Measurements from ENCODE around the gene NDUFAF3. TPM values are rescaled to one million over a fixed set of nuclear protein-coding genes. Genes with fewer than 3 reads are reported as not detected.
A peak's percentile ranks its signal among the peaks of the same experiment; 100 is the strongest.

Gene NDUFAF3
- total and polyA plus RNA-seq, 12 donors: 154 to 280 (median 170) TPM

GRCh38 chr3:49034650-49035049 lies 12.7 kb downstream of the NDUFAF3 start:
- 90 to 95% methylated on average over 2 of the region's 2 CpGs for WGBS, 2 donors
- intact Hi-C loops (cut with DNase I): no loop called here
- H3K27ac ChIP-seq: peak overlapping the region in 1 of 10 donors; percentile 4
- peaks cover 0 to 100% (median 33%) of the 10 kb centered on the region in 9 donors for H3K36me3 ChIP-seq
- H3K27me3 ChIP-seq: no peaks in the 10 kb centered on the region
- ATAC-seq (no peak), DNase-seq (no peak)
- no peak for TF ChIP-seq CTCF (IDR thresholded peaks at IDR 0.05)
- H3K4me1 ChIP-seq: peaks cover 0 to 10% (median 3%) of the 10 kb centered on the region in 9 donors
- no peaks in the 10 kb centered on the region for H3K9me3 ChIP-seq
- H3K4me3 ChIP-seq: no peak overlapping the region

GRCh38 chr3:49035281-49035680 lies 13.4 kb downstream of the NDUFAF3 start:
- no peak for TF ChIP-seq CTCF (IDR thresholded peaks at IDR 0.05)
- peaks cover 0 to 7% (median 0%) of the 10 kb centered on the region in 9 donors for H3K4me1 ChIP-seq
- no peak for ATAC-seq
- no peak overlapping the region for H3K4me3 ChIP-seq
- peaks cover 0 to 100% (median 39%) of the 10 kb centered on the region in 9 donors for H3K36me3 ChIP-seq
- H3K9me3 ChIP-seq: no peaks in the 10 kb centered on the region
- WGBS, 2 donors: 86 to 94% methylated on average over 3 of the region's 3 CpGs
- intact Hi-C loops (cut with DNase I): no loop called here
- H3K27me3 ChIP-seq: no peaks in the 10 kb centered on the region
- H3K27ac ChIP-seq: peak overlapping the region in 1 of 10 donors; percentile 4
- no peak for DNase-seq

GRCh38 chr3:49053543-49053942 lies 31.6 kb downstream of the NDUFAF3 start:
- no peaks in the 10 kb centered on the region for H3K4me1 ChIP-seq
- H3K36me3 ChIP-seq: peaks cover 0 to 90% (median 32%) of the 10 kb centered on the region in 9 donors
- H3K9me3 ChIP-seq: no peaks in the 10 kb centered on the region
- H3K27me3 ChIP-seq: no peaks in the 10 kb centered on the region
- TF ChIP-seq CTCF (IDR thresholded peaks at IDR 0.05): no peak
- no peak overlapping the region for H3K27ac ChIP-seq
- intact Hi-C loops (cut with DNase I): no loop called here
- H3K4me3 ChIP-seq: no peak overlapping the region
- ATAC-seq (no peak), DNase-seq (no peak)
- 93 to 97% methylated on average over 1 of the region's 1 CpG for WGBS, 2 donors

- no peak overlapping the region for H3K4me3 ChIP-seq
- 97 to 100% methylated on average over 2 of the region's 2 CpGs for WGBS, 2 donors
- H3K27me3 ChIP-seq: no peaks in the 10 kb centered on the region
- ATAC-seq (no peak), DNase-seq (no peak)
- H3K27ac ChIP-seq: no peak overlapping the region
- H3K9me3 ChIP-seq: no peaks in the 10 kb centered on the region
- intact Hi-C loops (cut with DNase I): no loop called here
- no peaks in the 10 kb centered on the region for H3K4me1 ChIP-seq
- TF ChIP-seq CTCF (IDR thresholded peaks at IDR 0.05): no peak
- H3K36me3 ChIP-seq: peaks cover 0 to 89% (median 32%) of the 10 kb centered on the region in 9 donors
Measured at GRCh38 chr3:49054344-49054862, 32.5 kb downstream of the NDUFAF3 start.

Measured in heart right ventricle (tissue), 16 donors.